GM18907 (cell line): ENCODE results near the gene MRPS25.
"Not testable (repeated sequence)": the region's sequence is repeated elsewhere in the genome, so short reads cannot be mapped to it uniquely, and the experiment has no call there.

Source experiments
- ATAC-seq: cut with Tn5 transposase; IDR thresholded peaks from one replicate; pipeline ENCODE4 v1.9.1; 2021; ENCODE audit warnings: mild to moderate bottlenecking, moderate library complexity; ENCODE audit not compliant: unreplicated experiment

Gene MRPS25

DNA sequence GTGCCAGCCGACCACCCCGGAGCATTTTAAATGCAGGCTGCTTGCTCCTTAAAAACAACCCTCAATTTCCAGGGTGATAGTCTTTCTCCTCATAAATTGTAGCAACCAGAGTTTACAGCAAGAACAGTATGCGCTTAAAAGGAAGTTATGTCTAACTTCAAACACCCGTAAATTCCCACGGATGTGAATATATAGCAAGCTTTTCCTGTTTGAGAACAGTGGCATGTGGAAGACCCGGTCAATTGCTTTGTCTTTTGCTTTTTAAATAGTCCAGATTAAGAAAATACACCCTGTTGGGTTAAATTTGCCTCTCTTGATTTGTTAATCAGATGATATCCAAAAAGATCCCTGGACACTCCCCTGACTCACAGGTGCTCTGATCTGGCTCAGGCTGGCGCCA lies 20.8 kb downstream of the MRPS25 start:
- ATAC-seq: no peak

GRCh38 chr3:15043408-15044171 lies 21.5 kb downstream of the MRPS25 start:
- ATAC-seq: no peak

- no peak for ATAC-seq
These were observed 22.2 kb downstream of the MRPS25 start for GRCh38 chr3:15042936-15043335.

DNA sequence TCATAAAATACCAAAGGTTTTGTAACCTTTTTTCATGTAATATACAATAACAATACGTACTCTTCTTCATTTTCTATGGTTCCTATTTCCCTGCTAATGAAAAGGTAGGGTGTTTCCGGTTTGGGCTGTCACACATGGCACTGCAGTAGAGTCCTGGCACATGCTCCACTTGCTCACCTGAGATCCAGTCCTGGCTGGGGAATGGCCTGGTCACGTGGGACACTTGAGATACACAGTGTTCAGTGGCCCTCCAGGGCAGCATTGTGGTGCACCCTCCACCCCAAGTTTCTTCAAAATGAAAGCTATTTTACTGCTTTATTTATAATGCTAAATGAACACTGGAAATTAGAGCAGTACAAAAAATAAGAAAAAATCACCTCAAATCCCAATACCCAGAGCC lies 23.2 kb downstream of the MRPS25 start:
- ATAC-seq: no peak

GRCh38 chr3:15040844-15041243 lies 24.3 kb downstream of the MRPS25 start:
- no peak for ATAC-seq

DNA sequence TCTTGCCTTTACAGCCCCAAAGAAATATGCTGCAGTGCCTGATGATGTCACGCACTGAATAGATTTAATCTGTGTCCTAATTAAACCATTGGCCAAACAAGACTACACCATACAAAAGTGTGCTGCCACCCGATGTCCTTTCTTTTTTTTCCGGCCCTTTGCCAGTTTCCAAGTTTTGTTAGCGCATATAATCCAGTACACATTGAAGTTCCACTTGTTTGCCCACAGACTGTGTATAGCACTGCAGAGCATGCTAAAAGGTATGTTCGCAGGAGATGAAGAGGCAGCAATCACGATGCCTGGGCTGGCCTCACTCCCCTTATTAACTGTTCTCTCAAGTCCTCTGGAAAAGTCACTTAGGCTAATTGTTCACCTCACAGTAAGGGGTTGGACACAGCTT lies 26.8 kb downstream of the MRPS25 start:
- ATAC-seq: no peak

DNA sequence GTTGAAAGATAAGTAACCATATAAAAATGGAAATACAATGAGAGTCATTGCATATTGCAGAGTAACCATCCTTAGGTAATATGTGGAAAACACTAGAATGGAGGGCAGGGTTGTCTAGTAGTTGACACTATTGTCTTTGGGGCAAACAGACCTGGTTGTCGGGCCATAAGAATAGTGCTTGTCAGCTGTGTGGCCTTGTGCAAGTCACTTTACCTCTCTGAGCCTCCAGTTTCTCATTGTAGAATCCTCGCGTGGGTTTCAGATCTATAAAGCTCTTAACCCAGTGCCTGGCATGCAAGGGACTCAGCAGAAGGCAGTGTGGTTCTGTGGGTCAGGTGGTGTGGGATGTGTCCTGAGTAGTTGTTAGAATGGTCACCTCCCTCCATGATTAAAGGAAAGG lies 32.0 kb downstream of the MRPS25 start:
- no peak for ATAC-seq

DNA sequence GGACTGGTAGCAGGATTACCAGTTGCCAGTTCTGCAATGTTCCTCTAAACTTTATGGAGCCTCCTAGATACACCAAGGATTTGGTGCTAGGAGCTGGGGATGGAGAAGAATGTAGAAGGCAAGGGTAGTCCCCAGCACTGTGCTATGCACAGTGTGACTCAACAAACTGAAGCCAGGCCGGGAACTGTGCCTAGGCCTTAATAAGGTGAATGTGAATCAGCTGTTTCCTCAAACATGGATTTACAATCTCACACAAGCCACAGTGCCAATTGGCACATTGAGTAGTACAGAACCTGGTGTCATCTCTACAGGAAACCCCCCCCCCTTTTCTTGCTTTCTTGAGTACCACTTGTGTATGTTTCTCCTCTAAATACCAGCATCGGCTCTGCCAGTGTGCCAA lies 32.5 kb downstream of the MRPS25 start:
- no peak for ATAC-seq

DNA sequence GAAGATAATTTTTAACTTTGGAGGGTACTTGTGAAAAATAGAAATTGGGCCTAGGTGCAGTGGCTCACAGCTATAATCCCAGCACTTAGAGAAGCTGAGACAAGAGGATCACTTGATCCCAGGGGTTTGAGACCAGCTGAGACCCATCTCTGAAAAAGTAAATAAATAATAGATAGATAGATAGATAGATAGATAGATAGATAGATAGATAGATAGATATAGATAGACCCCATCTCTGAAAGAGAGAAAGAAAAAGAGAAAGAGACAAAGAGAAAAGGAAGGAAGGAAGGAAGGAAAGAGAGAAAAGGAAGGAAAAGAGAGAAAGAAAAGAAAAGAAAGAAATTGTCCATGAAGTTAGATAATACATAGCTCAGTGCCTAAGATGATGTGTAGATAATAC lies 35.5 kb downstream of the MRPS25 start:
- no peak for ATAC-seq

DNA sequence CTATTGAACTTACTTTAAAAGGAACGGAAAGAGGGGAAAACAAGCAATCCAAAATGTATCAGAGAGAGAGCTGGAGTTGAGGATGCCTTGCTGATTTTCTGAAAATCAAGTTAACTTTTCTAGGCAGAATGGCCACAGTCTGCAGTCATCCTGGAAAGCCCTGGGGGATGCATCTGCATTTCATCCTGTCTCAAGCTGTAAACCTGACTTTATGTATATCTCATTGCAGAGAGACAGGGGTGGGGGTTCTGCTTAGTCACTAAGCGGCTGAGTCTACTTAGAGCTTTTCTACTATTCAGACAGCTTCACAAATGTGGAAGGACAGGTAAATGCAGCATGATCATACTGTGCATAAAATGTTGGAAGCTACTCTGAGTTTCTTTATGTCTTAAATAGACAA lies 41.4 kb downstream of the MRPS25 start:
- ATAC-seq: no peak

DNA sequence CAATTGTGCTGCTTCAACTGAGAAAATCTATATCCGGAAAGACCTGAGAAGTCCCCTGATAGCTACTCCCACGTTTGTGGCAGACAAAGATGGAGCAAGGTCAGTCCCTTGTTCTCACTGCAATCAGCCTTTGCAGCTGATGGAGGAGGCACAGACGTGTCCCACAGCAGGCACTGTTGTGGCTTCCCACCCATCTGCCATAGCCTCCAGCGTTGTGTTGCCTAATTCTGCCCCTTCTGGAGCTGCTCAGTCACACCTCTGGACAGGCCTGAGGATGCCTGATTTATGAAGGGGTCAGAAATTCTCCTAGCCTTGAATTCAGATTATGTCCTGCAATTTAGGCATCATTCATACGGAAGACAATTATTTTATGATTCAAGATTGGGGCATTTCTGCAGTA lies 41.9 kb downstream of the MRPS25 start:
- no peak for ATAC-seq

GRCh38 chr3:15017191-15017590 lies 47.9 kb downstream of the MRPS25 start:
- no peak for ATAC-seq

DNA sequence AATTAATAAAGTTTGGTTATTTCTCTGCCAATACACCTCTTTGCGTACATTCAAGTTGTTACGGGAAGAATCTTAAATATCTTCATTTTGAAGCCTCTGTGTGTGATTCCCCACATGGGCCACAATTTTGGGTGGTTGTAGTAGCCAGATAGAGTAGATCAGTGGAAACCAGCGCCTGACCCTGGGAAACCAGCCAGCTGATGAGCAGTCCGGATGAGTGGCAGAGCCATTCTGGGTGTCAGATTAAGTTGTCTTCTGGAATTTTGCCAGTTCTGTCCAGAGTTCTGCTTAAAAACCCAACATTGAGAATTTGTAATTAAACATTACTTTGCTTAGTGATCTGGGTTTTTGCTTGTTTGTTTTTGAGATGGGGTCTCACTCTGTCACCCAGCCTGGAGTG lies 49.7 kb downstream of the MRPS25 start:
- no peak for ATAC-seq

DNA sequence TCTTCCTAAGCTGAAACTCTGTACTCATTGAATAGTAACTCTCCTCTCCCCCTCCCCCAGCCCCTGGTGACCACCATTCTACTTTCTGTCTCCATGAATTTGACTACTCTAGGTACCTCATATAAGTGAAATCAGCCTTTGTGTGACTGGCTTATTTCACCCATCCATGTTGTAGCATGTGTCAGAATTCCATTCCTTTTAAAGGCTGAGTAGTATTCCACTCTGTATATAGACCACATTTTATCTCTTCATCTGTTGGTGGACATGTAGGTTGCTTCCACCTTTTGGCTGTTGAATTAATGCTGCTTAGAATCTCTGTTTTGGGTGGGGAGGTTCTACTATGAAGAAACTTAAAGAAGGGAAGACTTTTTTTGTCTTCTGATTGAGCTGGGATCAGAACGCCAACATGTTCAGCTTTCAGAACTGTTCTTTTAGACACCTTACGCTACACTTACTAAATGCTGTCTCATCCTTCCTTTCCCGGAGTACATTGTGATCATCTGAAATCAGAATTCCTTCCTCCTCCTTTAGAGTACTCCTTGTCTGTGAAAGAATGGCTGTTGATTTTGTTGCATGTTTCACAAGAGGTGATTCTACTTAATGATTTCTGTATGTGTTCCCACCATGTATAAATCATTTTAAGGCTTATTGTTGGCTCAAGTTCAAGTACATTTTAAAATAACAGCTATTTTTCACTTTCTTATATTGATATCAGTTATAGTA lies 50.3 kb downstream of the MRPS25 start:
- ATAC-seq: no peak

GRCh38 chr3:15011174-15011573 lies 53.9 kb downstream of the MRPS25 start:
- ATAC-seq: no peak

GRCh38 chr3:15010664-15011063 lies 54.5 kb downstream of the MRPS25 start:
- ATAC-seq: no peak

DNA sequence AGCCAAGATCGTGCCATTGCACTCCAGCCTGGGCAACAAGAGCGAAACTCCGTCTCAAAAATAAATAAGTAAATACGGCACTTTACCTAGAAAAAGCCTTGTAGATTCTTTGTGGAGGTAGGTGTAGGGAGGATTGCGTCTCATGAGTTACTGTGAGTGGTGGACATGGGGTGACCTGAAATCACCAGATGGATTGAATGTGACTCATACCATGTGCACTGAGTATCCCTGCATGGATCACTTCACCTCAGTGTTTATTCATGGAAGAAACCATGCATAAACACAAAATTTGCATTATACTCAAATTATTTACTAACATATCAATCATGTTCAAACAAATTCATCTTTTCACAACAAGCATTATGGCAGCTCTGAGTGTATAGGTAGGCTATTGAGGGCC lies 55.9 kb downstream of the MRPS25 start:
- ATAC-seq: no peak

GRCh38 chr3:15007681-15008141 lies 57.4 kb downstream of the MRPS25 start:
- ATAC-seq: no peak

GRCh38 chr3:14999182-14999581 lies 65.9 kb downstream of the MRPS25 start:
- not testable (repeated sequence) for ATAC-seq
